ENCODE measurements around the gene TTC7B.

DNA sequence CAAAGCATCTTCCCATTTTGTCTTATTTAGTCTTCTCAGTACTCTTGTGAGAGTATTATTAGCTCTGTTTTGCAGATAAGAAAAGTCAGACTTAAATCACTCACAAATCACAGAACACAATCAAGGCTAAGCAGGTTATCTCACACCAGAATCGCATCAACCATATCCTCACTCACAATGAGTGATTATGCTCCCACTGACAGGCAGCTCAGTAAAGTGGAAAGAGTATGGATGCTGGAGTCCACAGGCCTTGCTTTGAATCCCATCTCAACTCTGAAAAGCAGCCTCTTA, 43.1 kb downstream of the TTC7B start:
- no peak for TF ChIP-seq EP300 (IDR thresholded peaks at IDR 0.05)
- no peak for TF ChIP-seq POLR2A (IDR thresholded peaks at IDR 0.05)
